ENCODE data around the gene DDX10.

GRCh38 chr11:108966206-108966605, 301.3 kb downstream of the DDX10 start:
- TF ChIP-seq CTCF (conservative IDR thresholded peaks at IDR 0.05) (no peak), ZFX (IDR thresholded peaks at IDR 0.05) (no peak)
